Caco-2 (cell line): ENCODE measurements around the gene CHRNB2. TPM values are rescaled to one million over a fixed set of nuclear protein-coding genes. Genes with fewer than 3 reads are reported as not detected.

ENCODE experiments used
- BruUV-seq: library from RNA; stranded (reverse); fragments of 400-500 nt; replicated peaks from 2 replicates; lab custom pipeline; 2021; lab: Mats Ljungman, UMichigan
- CTCF ChIA-PET: fragments of 300-600 bp; sonication (Branson Sonifier 250); formaldehyde crosslinking; loops from one replicate; lab custom pipeline; 2022; ENCODE audit warnings: antibody characterized with exemption; lab: Charles Lee
- POLR2A ChIA-PET: fragments of 300-600 bp; sonication (Branson Sonifier 250); formaldehyde crosslinking; loops from one replicate; lab custom pipeline; 2022; ENCODE audit warnings: antibody characterized with exemption; lab: Charles Lee
- DNase-seq, 2 experiments: peaks; one replicate each; pipeline versions ENCODE4 v3.0.0 to v3.0.0-alpha.2; 2020 to 2022
- H3K27me3 ChIP-seq: replicated peaks from 2 replicates; pipeline ENCODE4 v1.6.0; 2011; ENCODE audit warnings: low read length; ENCODE audit not compliant: control insufficient read depth, insufficient read depth
- H3K36me3 ChIP-seq: 2 replicates; pipeline ENCODE4 v1.5.1; 2011; ENCODE audit warnings: low read length; ENCODE audit not compliant: control insufficient read depth, insufficient read depth
- H3K4me1 ChIP-seq: fragments of 250-450 bp; sonication (Bioruptor Pico); 2 replicates; pipeline ENCODE4 v1.5.1; 2020; ENCODE audit warnings: mild to moderate bottlenecking
- H3K4me3 ChIP-seq: 2 replicates; pipeline ENCODE4 v1.5.1; 2011; ENCODE audit warnings: low read depth, mild to moderate bottlenecking, control low read depth, low read length
- H3K9me3 ChIP-seq: fragments of 250-450 bp; sonication (Bioruptor Pico); 2 replicates; pipeline ENCODE4 v1.5.1; 2020; ENCODE audit warnings: mild to moderate bottlenecking, moderate library complexity
- H3K27ac Mint-ChIP-seq: one replicate; pipeline ENCODE4 v1.8.0; 2022; ENCODE audit warnings: mixed read lengths; ENCODE audit not compliant: unreplicated experiment
- H3K27me3 Mint-ChIP-seq: one replicate; pipeline ENCODE4 v1.8.0; 2022; ENCODE audit warnings: mixed read lengths; ENCODE audit not compliant: insufficient read depth, unreplicated experiment
- H3K36me3 Mint-ChIP-seq: one replicate; pipeline ENCODE4 v1.8.0; 2022; ENCODE audit warnings: mild to moderate bottlenecking, mixed read lengths; ENCODE audit not compliant: insufficient read depth, unreplicated experiment
- H3K4me1 Mint-ChIP-seq: one replicate; pipeline ENCODE4 v1.8.0; 2022; ENCODE audit warnings: low read depth, mixed read lengths; ENCODE audit not compliant: unreplicated experiment
- H3K4me3 Mint-ChIP-seq: one replicate; pipeline ENCODE4 v1.8.0; 2022; ENCODE audit warnings: mild to moderate bottlenecking, moderate library complexity, mixed read lengths; ENCODE audit not compliant: unreplicated experiment
- H3K9me3 Mint-ChIP-seq: one replicate; pipeline ENCODE4 v1.8.0; 2022; ENCODE audit warnings: mixed read lengths; ENCODE audit not compliant: unreplicated experiment
- CTCF ChIP-seq, 2 experiments: fragments of 200-600 bp in 1 of 2; IDR thresholded peaks; 1 replicate in 1 of 2; 2 replicates in 1 of 2; pipeline versions ENCODE4 v1.5.1 to v1.8.0; 2011 to 2022; ENCODE audit warnings: antibody characterized with exemption in 1 of 2, control low read depth in 1 of 2, inconsistent platforms in 1 of 2, low read depth in 1 of 2, low read length in 1 of 2, mild to moderate bottlenecking in 1 of 2, moderate library complexity in 1 of 2; ENCODE audit not compliant: insufficient read depth in 1 of 2, severe bottlenecking in 1 of 2, unreplicated experiment in 1 of 2
- intact Hi-C: fragments of 100-400 bp; cut with micrococcal nuclease; formaldehyde crosslinking; loops from one replicate; pipeline ENCODE4 v1.10.0; 2022; ENCODE audit not compliant: unreplicated experiment
- total RNA-seq: library from RNA; stranded (reverse); gene quantifications from 2 replicates; pipeline ENCODE4 v1.2.3, GENCODE V29; 2022

The CHRNB2 gene
- total RNA-seq, 1 experiment from 2014 or later, result 0.09 TPM

- Mint-ChIP-seq H3K4me3 (no peak overlapping the region), H3K27ac (no peak overlapping the region), H3K4me1 (peaks cover 9% of the 10 kb centered on the region), H3K9me3 (no peaks in the 10 kb centered on the region), H3K27me3 (peaks cover 7% of the 10 kb centered on the region), H3K36me3 (peaks cover 26% of the 10 kb centered on the region)
- no peak overlapping the region for H3K4me3 ChIP-seq
- no peaks in the 10 kb centered on the region for H3K4me1 ChIP-seq
- ChIA-PET CTCF (interaction anchor here (0.5 to 2.6 kb wide), 14 partner anchors 10 to 343 kb away, joined by 3 to 44 read pairs (median 4); partner anchors contain the start of genes AQP10 and KCNN3), POLR2A (no interaction called here)
- no peaks in the 10 kb centered on the region for H3K27me3 ChIP-seq
- BruUV-seq, result no TSS peak
- intact Hi-C loops, result loop anchor here (1.0 to 5.0 kb wide), 3 partner anchors 62 to 194 kb away; no protein-coding TSS in a partner anchor
- H3K9me3 ChIP-seq, result no peaks in the 10 kb centered on the region
- peak; percentile 70 to 83 for TF ChIP-seq CTCF (IDR thresholded peaks at IDR 0.05; ENCODE audit: insufficient read depth in 1 of 2, low read depth in 1 of 2, low read length in 1 of 2, severe bottlenecking in 1 of 2, unreplicated experiment in 1 of 2)
- peaks cover 3% of the 10 kb centered on the region; the same call in 1 of the 2 replicates for H3K36me3 ChIP-seq
- DNase-seq, result peak; percentile 73 to 80
Measured at GRCh38 chr1:154546264-154547063, 21.1 kb upstream of the CHRNB2 start.

GRCh38 chr1:154547105-154547732, 20.4 kb upstream of the CHRNB2 start:
- Mint-ChIP-seq H3K27me3 (peaks cover 4% of the 10 kb centered on the region), H3K27ac (no peak overlapping the region), H3K4me3 (no peak overlapping the region), H3K36me3 (peaks cover 33% of the 10 kb centered on the region), H3K4me1 (peaks cover 9% of the 10 kb centered on the region), H3K9me3 (no peaks in the 10 kb centered on the region)
- Histone ChIP-seq H3K4me3 (no peak overlapping the region), H3K4me1 (no peaks in the 10 kb centered on the region), H3K36me3 (peaks cover 3% of the 10 kb centered on the region), H3K9me3 (no peaks in the 10 kb centered on the region), H3K27me3 (no peaks in the 10 kb centered on the region)
- no TSS peak for BruUV-seq
- CTCF ChIA-PET, result interaction anchor here (0.5 to 2.6 kb wide), 14 partner anchors 11 to 342 kb away, joined by 3 to 44 read pairs (median 4); partner anchors contain the start of genes AQP10 and KCNN3
- no peak for TF ChIP-seq CTCF (IDR thresholded peaks at IDR 0.05; ENCODE audit: insufficient read depth in 1 of 2, low read depth in 1 of 2, low read length in 1 of 2, severe bottlenecking in 1 of 2, unreplicated experiment in 1 of 2)
- intact Hi-C loops, result loop anchor here (5.0 kb wide), 1 partner anchor 195 kb away; no protein-coding TSS in a partner anchor
- POLR2A ChIA-PET, result no interaction called here
- no peak for DNase-seq

GRCh38 chr1:154548028-154548427, 19.6 kb upstream of the CHRNB2 start:
- BruUV-seq, result no TSS peak
- Histone ChIP-seq H3K9me3 (no peaks in the 10 kb centered on the region), H3K27me3 (no peaks in the 10 kb centered on the region), H3K36me3 (peaks cover 6% of the 10 kb centered on the region), H3K4me1 (no peaks in the 10 kb centered on the region), H3K4me3 (no peak overlapping the region)
- intact Hi-C loops, result loop anchor here (5.0 kb wide), 1 partner anchor 196 kb away; no protein-coding TSS in a partner anchor
- TF ChIP-seq CTCF (IDR thresholded peaks at IDR 0.05; ENCODE audit: insufficient read depth in 1 of 2, low read depth in 1 of 2, low read length in 1 of 2, severe bottlenecking in 1 of 2, unreplicated experiment in 1 of 2), result no peak
- peaks cover 9% of the 10 kb centered on the region for H3K4me1 Mint-ChIP-seq
- no peak for DNase-seq
- peaks cover 41% of the 10 kb centered on the region for H3K36me3 Mint-ChIP-seq
- H3K27me3 Mint-ChIP-seq, result peaks cover 4% of the 10 kb centered on the region
- CTCF ChIA-PET, result no interaction called here
- no peaks in the 10 kb centered on the region for H3K9me3 Mint-ChIP-seq
- H3K27ac Mint-ChIP-seq, result no peak overlapping the region
- H3K4me3 Mint-ChIP-seq, result no peak overlapping the region
- POLR2A ChIA-PET, result no interaction called here
